Measurements from ENCODE around the gene TFAP2D.

GRCh38 chr6:50708664-50709365 is 4.5 kb upstream of the TFAP2D start:
- TF ChIP-seq, protein P1, sequence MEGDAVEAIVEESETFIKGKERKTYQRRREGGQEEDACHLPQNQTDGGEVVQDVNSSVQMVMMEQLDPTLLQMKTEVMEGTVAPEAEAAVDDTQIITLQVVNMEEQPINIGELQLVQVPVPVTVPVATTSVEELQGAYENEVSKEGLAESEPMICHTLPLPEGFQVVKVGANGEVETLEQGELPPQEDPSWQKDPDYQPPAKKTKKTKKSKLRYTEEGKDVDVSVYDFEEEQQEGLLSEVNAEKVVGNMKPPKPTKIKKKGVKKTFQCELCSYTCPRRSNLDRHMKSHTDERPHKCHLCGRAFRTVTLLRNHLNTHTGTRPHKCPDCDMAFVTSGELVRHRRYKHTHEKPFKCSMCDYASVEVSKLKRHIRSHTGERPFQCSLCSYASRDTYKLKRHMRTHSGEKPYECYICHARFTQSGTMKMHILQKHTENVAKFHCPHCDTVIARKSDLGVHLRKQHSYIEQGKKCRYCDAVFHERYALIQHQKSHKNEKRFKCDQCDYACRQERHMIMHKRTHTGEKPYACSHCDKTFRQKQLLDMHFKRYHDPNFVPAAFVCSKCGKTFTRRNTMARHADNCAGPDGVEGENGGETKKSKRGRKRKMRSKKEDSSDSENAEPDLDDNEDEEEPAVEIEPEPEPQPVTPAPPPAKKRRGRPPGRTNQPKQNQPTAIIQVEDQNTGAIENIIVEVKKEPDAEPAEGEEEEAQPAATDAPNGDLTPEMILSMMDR (IDR thresholded peaks at IDR 0.05; ENCODE audit: poor library complexity, severe bottlenecking): no peak
- TF ChIP-seq RAD21 (conservative IDR thresholded peaks at IDR 0.05) (no peak), EZH2 (IDR thresholded peaks at IDR 0.05; ENCODE audit: borderline replicate concordance, insufficient read depth, low read length, poor library complexity, severe bottlenecking) (no peak), POLR2AphosphoS5 (IDR thresholded peaks at IDR 0.05) (no peak)
- TF ChIP-seq, protein P2, sequence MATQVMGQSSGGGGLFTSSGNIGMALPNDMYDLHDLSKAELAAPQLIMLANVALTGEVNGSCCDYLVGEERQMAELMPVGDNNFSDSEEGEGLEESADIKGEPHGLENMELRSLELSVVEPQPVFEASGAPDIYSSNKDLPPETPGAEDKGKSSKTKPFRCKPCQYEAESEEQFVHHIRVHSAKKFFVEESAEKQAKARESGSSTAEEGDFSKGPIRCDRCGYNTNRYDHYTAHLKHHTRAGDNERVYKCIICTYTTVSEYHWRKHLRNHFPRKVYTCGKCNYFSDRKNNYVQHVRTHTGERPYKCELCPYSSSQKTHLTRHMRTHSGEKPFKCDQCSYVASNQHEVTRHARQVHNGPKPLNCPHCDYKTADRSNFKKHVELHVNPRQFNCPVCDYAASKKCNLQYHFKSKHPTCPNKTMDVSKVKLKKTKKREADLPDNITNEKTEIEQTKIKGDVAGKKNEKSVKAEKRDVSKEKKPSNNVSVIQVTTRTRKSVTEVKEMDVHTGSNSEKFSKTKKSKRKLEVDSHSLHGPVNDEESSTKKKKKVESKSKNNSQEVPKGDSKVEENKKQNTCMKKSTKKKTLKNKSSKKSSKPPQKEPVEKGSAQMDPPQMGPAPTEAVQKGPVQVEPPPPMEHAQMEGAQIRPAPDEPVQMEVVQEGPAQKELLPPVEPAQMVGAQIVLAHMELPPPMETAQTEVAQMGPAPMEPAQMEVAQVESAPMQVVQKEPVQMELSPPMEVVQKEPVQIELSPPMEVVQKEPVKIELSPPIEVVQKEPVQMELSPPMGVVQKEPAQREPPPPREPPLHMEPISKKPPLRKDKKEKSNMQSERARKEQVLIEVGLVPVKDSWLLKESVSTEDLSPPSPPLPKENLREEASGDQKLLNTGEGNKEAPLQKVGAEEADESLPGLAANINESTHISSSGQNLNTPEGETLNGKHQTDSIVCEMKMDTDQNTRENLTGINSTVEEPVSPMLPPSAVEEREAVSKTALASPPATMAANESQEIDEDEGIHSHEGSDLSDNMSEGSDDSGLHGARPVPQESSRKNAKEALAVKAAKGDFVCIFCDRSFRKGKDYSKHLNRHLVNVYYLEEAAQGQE (IDR thresholded peaks at IDR 0.05; ENCODE audit: borderline replicate concordance): no peak

Measured in neural cell (in vitro differentiated cells).